T-helper 2 cell treated with Interferon-gamma antibody and Interleukin-4, amounts not matched to agents 5 μg/mL and 100 μg/mL, for 36 hours (primary cell): Measurements from ENCODE around the gene KCNH4.

ENCODE experiments used
- DNase-seq: peaks from one replicate; pipeline ENCODE4 v3.0.0; 2021; ENCODE audit warnings: low spot score
- H3K27ac Mint-ChIP-seq: one replicate; pipeline ENCODE4 v1.8.0; 2021; ENCODE audit warnings: mild to moderate bottlenecking, mixed read lengths
- H3K27me3 Mint-ChIP-seq: one replicate; pipeline ENCODE4 v1.8.0; 2021; ENCODE audit warnings: low read depth, mixed read lengths
- H3K36me3 Mint-ChIP-seq: one replicate; pipeline ENCODE4 v1.8.0; 2021; ENCODE audit warnings: low read depth, mixed read lengths
- H3K4me1 Mint-ChIP-seq: one replicate; pipeline ENCODE4 v1.8.0; 2021; ENCODE audit warnings: low read depth, mixed read lengths
- H3K4me3 Mint-ChIP-seq: one replicate; pipeline ENCODE4 v1.8.0; 2022; ENCODE audit warnings: mild to moderate bottlenecking, moderate library complexity, mixed read lengths
- H3K9me3 Mint-ChIP-seq: one replicate; pipeline ENCODE4 v1.8.0; 2021; ENCODE audit warnings: mixed read lengths

KCNH4 gene

GRCh38 chr17:42131232-42131631 is 49.7 kb downstream of the KCNH4 start:
- Mint-ChIP-seq H3K9me3 (no peaks in the 10 kb centered on the region), H3K27ac (peak overlapping the region; percentile 2), H3K27me3 (no peaks in the 10 kb centered on the region), H3K36me3 (peaks cover 37% of the 10 kb centered on the region), H3K4me3 (no peak overlapping the region), H3K4me1 (peaks cover 24% of the 10 kb centered on the region)
- no peak for DNase-seq

- no peaks in the 10 kb centered on the region for H3K27me3 Mint-ChIP-seq
- H3K36me3 Mint-ChIP-seq, result peaks cover 40% of the 10 kb centered on the region
- no peak overlapping the region for H3K4me3 Mint-ChIP-seq
- no peak for DNase-seq
- H3K4me1 Mint-ChIP-seq, result peaks cover 18% of the 10 kb centered on the region
- H3K27ac Mint-ChIP-seq, result no peak overlapping the region
- H3K9me3 Mint-ChIP-seq, result no peaks in the 10 kb centered on the region
These were observed 50.5 kb downstream of the KCNH4 start for GRCh38 chr17:42130310-42130936.

GRCh38 chr17:42129109-42129837 is 51.7 kb downstream of the KCNH4 start:
- H3K36me3 Mint-ChIP-seq, result peaks cover 47% of the 10 kb centered on the region
- no peaks in the 10 kb centered on the region for H3K9me3 Mint-ChIP-seq
- H3K4me3 Mint-ChIP-seq, result no peak overlapping the region
- no peak for DNase-seq
- H3K27me3 Mint-ChIP-seq, result no peaks in the 10 kb centered on the region
- H3K27ac Mint-ChIP-seq, result no peak overlapping the region
- H3K4me1 Mint-ChIP-seq, result peaks cover 17% of the 10 kb centered on the region

- no peaks in the 10 kb centered on the region for H3K27me3 Mint-ChIP-seq
- no peak overlapping the region for H3K4me3 Mint-ChIP-seq
- H3K36me3 Mint-ChIP-seq, result peaks cover 42% of the 10 kb centered on the region
- no peak overlapping the region for H3K27ac Mint-ChIP-seq
- H3K9me3 Mint-ChIP-seq, result no peaks in the 10 kb centered on the region
- no peak for DNase-seq
- H3K4me1 Mint-ChIP-seq, result peaks cover 4% of the 10 kb centered on the region
These were observed 53.5 kb downstream of the KCNH4 start for GRCh38 chr17:42127414-42127813.

GRCh38 chr17:42126836-42127235 is 54.1 kb downstream of the KCNH4 start:
- Mint-ChIP-seq H3K36me3 (peaks cover 42% of the 10 kb centered on the region), H3K9me3 (no peaks in the 10 kb centered on the region), H3K4me3 (no peak overlapping the region), H3K4me1 (peaks cover 2% of the 10 kb centered on the region), H3K27ac (no peak overlapping the region), H3K27me3 (no peaks in the 10 kb centered on the region)
- no peak for DNase-seq

GRCh38 chr17:42125565-42125964 is 55.4 kb downstream of the KCNH4 start:
- no peak for DNase-seq
- H3K27me3 Mint-ChIP-seq, result no peaks in the 10 kb centered on the region
- H3K36me3 Mint-ChIP-seq, result peaks cover 35% of the 10 kb centered on the region
- no peaks in the 10 kb centered on the region for H3K9me3 Mint-ChIP-seq
- peaks cover 4% of the 10 kb centered on the region for H3K4me1 Mint-ChIP-seq
- no peak overlapping the region for H3K4me3 Mint-ChIP-seq
- no peak overlapping the region for H3K27ac Mint-ChIP-seq

GRCh38 chr17:42124256-42124655 is 56.7 kb downstream of the KCNH4 start:
- Mint-ChIP-seq H3K4me3 (no peak overlapping the region), H3K9me3 (no peaks in the 10 kb centered on the region), H3K36me3 (peaks cover 31% of the 10 kb centered on the region), H3K27me3 (no peaks in the 10 kb centered on the region), H3K27ac (no peak overlapping the region), H3K4me1 (peaks cover 11% of the 10 kb centered on the region)
- no peak for DNase-seq

- Mint-ChIP-seq H3K4me1 (peaks cover 15% of the 10 kb centered on the region), H3K36me3 (peaks cover 26% of the 10 kb centered on the region), H3K4me3 (peak within 1 kb of the TSS; percentile 67), H3K27ac (peak within 1 kb of the TSS; percentile 57), H3K27me3 (no peaks in the 10 kb centered on the region), H3K9me3 (no peaks in the 10 kb centered on the region)
- DNase-seq, result no peak
These were observed 58.3 kb downstream of the KCNH4 start, which contains the start of gene HSPB9 for GRCh38 chr17:42122371-42123303. Gene HSPB9, plus strand, starts transcription at chr17:42122804. Its CDS starts 47 bp downstream, at chr17:42122851.

GRCh38 chr17:42120770-42121769 is 59.9 kb downstream of the KCNH4 start, which contains the start of gene KAT2A:
Gene KAT2A, minus strand, starts transcription at chr17:42121367. Its CDS starts 63 bp downstream, at chr17:42121304.
- Mint-ChIP-seq H3K27ac (peak within 1 kb of the TSS; percentile 57), H3K4me1 (peaks cover 22% of the 10 kb centered on the region), H3K27me3 (no peaks in the 10 kb centered on the region), H3K36me3 (peaks cover 24% of the 10 kb centered on the region), H3K9me3 (no peaks in the 10 kb centered on the region), H3K4me3 (peak within 1 kb of the TSS; percentile 74)
- DNase-seq, result peak; percentile 81

GRCh38 chr17:42120161-42120769 is 60.7 kb downstream of the KCNH4 start:
- Mint-ChIP-seq H3K36me3 (peaks cover 22% of the 10 kb centered on the region), H3K27ac (peak overlapping the region; percentile 35), H3K4me1 (peaks cover 22% of the 10 kb centered on the region), H3K4me3 (peak overlapping the region; percentile 74), H3K27me3 (no peaks in the 10 kb centered on the region), H3K9me3 (no peaks in the 10 kb centered on the region)
- DNase-seq, result no peak

GRCh38 chr17:42119301-42119700 is 61.6 kb downstream of the KCNH4 start:
- Mint-ChIP-seq H3K4me3 (peak overlapping the region; percentile 21), H3K27me3 (no peaks in the 10 kb centered on the region), H3K4me1 (peaks cover 26% of the 10 kb centered on the region), H3K27ac (no peak overlapping the region), H3K9me3 (no peaks in the 10 kb centered on the region), H3K36me3 (peaks cover 20% of the 10 kb centered on the region)
- no peak for DNase-seq

GRCh38 chr17:42118545-42118944 is 62.4 kb downstream of the KCNH4 start:
- Mint-ChIP-seq H3K4me3 (peak overlapping the region; percentile 30), H3K36me3 (peaks cover 20% of the 10 kb centered on the region), H3K4me1 (peaks cover 26% of the 10 kb centered on the region), H3K9me3 (no peaks in the 10 kb centered on the region), H3K27ac (peak overlapping the region; percentile 33), H3K27me3 (no peaks in the 10 kb centered on the region)
- no peak for DNase-seq
